Suprapubic skin (tissue), 4 donors: Measurements from ENCODE around the gene F8.
A peak's percentile ranks its signal among the peaks of the same experiment; 100 is the strongest.

Experiments
- EP300 ChIP-seq: sonication (generic); formaldehyde crosslinking; IDR thresholded peaks from one replicate; pipeline ENCODE4 v1.6.1; 2017; ENCODE audit warnings: antibody characterized with exemption
- POLR2A ChIP-seq, 2 donors: fragments of 450-650 bp; IDR thresholded peaks; one replicate each; pipeline ENCODE4 v1.6.1; 2017; ENCODE audit warnings: antibody characterized with exemption in 2 of 2, mild to moderate bottlenecking in 2 of 2, moderate library complexity in 2 of 2
- POLR2AphosphoS5 ChIP-seq, 3 donors: sonication (generic); formaldehyde crosslinking; IDR thresholded peaks; one replicate each; pipeline ENCODE4 v1.6.1; 2017; ENCODE audit warnings: antibody characterized with exemption in 3 of 3
- TF ChIP-seq, protein P1 (sequence below), 2 donors: fragments of 200-600 bp in 1 of 2; fragments of 450-650 bp in 1 of 2; sonication (generic) in 1 of 2; IDR thresholded peaks; one replicate each; pipeline ENCODE4 v1.5.1; 2016 to 2019; ENCODE audit warnings: antibody characterized with exemption in 2 of 2, mild to moderate bottlenecking in 1 of 2, moderate library complexity in 1 of 2

DNA sequence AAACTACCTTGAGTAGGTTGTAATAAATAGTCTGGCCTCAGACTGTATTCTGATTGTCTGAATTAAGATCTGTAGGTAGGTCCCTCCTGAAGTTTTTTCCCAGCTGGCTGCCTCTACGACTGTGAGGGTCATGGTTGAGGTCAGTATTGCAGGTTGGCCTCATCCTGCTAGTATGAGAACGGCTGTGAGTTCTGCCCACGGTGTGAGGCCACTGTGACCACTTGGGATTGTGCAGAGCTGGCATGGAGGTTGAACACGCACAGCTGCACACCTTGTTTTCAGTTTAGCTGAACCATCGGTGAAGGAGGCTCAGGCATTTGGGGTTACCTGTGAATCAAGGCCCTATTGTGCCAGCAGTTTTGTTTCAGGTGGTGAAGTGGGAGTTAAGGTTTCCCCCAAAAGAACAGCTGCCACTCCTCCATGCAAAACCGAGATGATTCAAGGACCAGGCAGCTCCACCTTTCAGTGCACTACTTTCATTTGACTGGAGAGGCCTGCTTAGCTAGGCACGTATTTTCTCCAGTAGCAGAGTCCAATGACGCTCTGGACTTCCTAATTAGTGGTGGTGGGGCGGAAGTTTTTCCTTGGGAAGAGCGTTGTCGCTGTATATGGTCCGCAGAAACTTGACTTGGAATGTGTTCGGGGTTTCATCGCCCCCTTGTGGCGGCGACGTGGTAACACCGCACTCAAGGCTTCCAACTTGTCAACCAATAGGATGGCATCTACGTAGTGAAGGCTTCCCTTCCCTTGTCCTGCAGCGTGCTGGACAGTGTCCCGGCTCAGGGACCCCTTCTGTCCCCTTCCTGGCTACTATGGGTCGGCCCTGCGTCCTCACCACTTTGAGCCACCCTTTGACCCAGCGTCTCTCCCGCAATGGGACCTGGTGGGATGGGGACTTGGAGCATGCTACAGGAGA lies 34.6 kb upstream of the F8 start:
- TF ChIP-seq POLR2A (IDR thresholded peaks at IDR 0.05) (no peak), POLR2AphosphoS5 (IDR thresholded peaks at IDR 0.05) (no peak), EP300 (no peak)
- TF ChIP-seq, protein P1, sequence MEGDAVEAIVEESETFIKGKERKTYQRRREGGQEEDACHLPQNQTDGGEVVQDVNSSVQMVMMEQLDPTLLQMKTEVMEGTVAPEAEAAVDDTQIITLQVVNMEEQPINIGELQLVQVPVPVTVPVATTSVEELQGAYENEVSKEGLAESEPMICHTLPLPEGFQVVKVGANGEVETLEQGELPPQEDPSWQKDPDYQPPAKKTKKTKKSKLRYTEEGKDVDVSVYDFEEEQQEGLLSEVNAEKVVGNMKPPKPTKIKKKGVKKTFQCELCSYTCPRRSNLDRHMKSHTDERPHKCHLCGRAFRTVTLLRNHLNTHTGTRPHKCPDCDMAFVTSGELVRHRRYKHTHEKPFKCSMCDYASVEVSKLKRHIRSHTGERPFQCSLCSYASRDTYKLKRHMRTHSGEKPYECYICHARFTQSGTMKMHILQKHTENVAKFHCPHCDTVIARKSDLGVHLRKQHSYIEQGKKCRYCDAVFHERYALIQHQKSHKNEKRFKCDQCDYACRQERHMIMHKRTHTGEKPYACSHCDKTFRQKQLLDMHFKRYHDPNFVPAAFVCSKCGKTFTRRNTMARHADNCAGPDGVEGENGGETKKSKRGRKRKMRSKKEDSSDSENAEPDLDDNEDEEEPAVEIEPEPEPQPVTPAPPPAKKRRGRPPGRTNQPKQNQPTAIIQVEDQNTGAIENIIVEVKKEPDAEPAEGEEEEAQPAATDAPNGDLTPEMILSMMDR (IDR thresholded peaks at IDR 0.05) = peak; percentile 24 to 62
